ENCODE data around the gene HK1.

Gene HK1

GRCh38 chr10:69253171-69253570, 25.1 kb upstream of the HK1 start:
- no peak for TF ChIP-seq CTCF (conservative IDR thresholded peaks at IDR 0.05; ENCODE audit: low read depth, low read length)
- DNase-seq (ENCODE audit: low read depth): no peak
- no peak overlapping the region for H3K4me3 ChIP-seq (ENCODE audit: low read depth, low read length)

GRCh38 chr10:69254877-69255276, 23.4 kb upstream of the HK1 start:
- DNase-seq (ENCODE audit: low read depth): no peak
- no peak for TF ChIP-seq CTCF (conservative IDR thresholded peaks at IDR 0.05; ENCODE audit: low read depth, low read length)
- no peak overlapping the region for H3K4me3 ChIP-seq (ENCODE audit: low read depth, low read length)

- no peak for TF ChIP-seq CTCF (conservative IDR thresholded peaks at IDR 0.05; ENCODE audit: low read depth, low read length)
- DNase-seq (ENCODE audit: low read depth): no peak
- H3K4me3 ChIP-seq (ENCODE audit: low read depth, low read length): no peak overlapping the region
Observed at GRCh38 chr10:69259547-69260243, 18.6 kb upstream of the HK1 start.

GRCh38 chr10:69261184-69261583, 17.1 kb upstream of the HK1 start:
- no peak for TF ChIP-seq CTCF (conservative IDR thresholded peaks at IDR 0.05; ENCODE audit: low read depth, low read length)
- no peak overlapping the region for H3K4me3 ChIP-seq (ENCODE audit: low read depth, low read length)
- DNase-seq (ENCODE audit: low read depth): no peak

- DNase-seq (ENCODE audit: low read depth): no peak
- no peak overlapping the region for H3K4me3 ChIP-seq (ENCODE audit: low read depth, low read length)
- no peak for TF ChIP-seq CTCF (conservative IDR thresholded peaks at IDR 0.05; ENCODE audit: low read depth, low read length)
Observed at GRCh38 chr10:69262292-69262751, 16.0 kb upstream of the HK1 start.

GRCh38 chr10:69265521-69265920, 12.8 kb upstream of the HK1 start:
- TF ChIP-seq CTCF (conservative IDR thresholded peaks at IDR 0.05; ENCODE audit: low read depth, low read length): no peak
- H3K4me3 ChIP-seq (ENCODE audit: low read depth, low read length): no peak overlapping the region
- DNase-seq (ENCODE audit: low read depth): no peak

GRCh38 chr10:69268761-69269416, 9.4 kb upstream of the HK1 start:
- H3K4me3 ChIP-seq (ENCODE audit: low read depth, low read length): no peak overlapping the region
- no peak for DNase-seq (ENCODE audit: low read depth)
- TF ChIP-seq CTCF (conservative IDR thresholded peaks at IDR 0.05; ENCODE audit: low read depth, low read length): no peak

Data from choroid plexus epithelial cell (primary cell).